NB4 (cell line): Measurements from ENCODE around the gene TELO2.

Experiments
- POLR2A ChIP-seq: IDR thresholded peaks from 2 replicates; pipeline ENCODE4 v1.6.1; 2011; ENCODE audit warnings: mild to moderate bottlenecking; ENCODE audit not compliant: insufficient read length; ENCODE audit errors: extremely low read depth
- TF ChIP-seq, protein P1 (sequence below): IDR thresholded peaks from 2 replicates; pipeline ENCODE4 v1.6.1; 2011; ENCODE audit warnings: low read depth, low read length
- TF ChIP-seq, protein P2 (sequence below): IDR thresholded peaks from one replicate; pipeline ENCODE4 v1.5.1; 2012; ENCODE audit warnings: low read depth, low read length

DNA sequence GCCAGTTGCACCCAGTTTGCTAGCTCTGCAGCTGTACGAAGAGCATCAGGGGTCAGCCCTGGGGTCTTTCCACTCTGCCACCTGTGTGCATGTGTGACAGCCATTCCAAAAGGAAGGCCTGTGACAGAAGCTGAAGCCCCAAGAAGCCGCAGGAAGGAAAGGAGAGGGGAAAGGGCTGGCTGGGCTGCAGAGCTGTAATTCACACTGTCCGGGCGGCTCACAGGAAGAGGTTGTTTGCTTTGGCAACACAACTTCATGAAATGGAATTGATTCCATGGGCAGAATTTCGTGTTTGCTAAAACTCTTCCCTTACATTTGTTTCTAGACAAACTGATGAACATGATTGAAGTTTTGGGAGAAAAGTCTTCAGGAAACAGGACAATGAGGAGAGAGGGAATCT, 55.1 kb downstream of the TELO2 start:
- TF ChIP-seq, protein P1, sequence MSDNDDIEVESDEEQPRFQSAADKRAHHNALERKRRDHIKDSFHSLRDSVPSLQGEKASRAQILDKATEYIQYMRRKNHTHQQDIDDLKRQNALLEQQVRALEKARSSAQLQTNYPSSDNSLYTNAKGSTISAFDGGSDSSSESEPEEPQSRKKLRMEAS, result no peak
- TF ChIP-seq, protein P2, sequence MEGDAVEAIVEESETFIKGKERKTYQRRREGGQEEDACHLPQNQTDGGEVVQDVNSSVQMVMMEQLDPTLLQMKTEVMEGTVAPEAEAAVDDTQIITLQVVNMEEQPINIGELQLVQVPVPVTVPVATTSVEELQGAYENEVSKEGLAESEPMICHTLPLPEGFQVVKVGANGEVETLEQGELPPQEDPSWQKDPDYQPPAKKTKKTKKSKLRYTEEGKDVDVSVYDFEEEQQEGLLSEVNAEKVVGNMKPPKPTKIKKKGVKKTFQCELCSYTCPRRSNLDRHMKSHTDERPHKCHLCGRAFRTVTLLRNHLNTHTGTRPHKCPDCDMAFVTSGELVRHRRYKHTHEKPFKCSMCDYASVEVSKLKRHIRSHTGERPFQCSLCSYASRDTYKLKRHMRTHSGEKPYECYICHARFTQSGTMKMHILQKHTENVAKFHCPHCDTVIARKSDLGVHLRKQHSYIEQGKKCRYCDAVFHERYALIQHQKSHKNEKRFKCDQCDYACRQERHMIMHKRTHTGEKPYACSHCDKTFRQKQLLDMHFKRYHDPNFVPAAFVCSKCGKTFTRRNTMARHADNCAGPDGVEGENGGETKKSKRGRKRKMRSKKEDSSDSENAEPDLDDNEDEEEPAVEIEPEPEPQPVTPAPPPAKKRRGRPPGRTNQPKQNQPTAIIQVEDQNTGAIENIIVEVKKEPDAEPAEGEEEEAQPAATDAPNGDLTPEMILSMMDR, result no peak
- no peak for TF ChIP-seq POLR2A
